Testis (tissue), 3 donors: ENCODE measurements around the gene RP9. TPM values are rescaled to one million over a fixed set of nuclear protein-coding genes. Genes with fewer than 3 reads are reported as not detected.
"Not testable (repeated sequence)": the region's sequence is repeated elsewhere in the genome, so short reads cannot be mapped to it uniquely, and the experiment has no call there.

Experiments
- DNase-seq: peaks from one replicate; pipeline ENCODE4 v3.0.0-alpha.2; 2019
- H3K27ac ChIP-seq, 2 donors: fragments of 200-600 bp; sonication (generic); one replicate each; pipeline ENCODE4 v1.5.1; 2019
- H3K27me3 ChIP-seq: fragments of 200-600 bp; sonication (generic); one replicate; pipeline ENCODE4 v1.5.1; 2019
- H3K36me3 ChIP-seq: fragments of 200-600 bp; sonication (generic); one replicate; pipeline ENCODE4 v1.5.1; 2017; ENCODE audit warnings: low read depth; ENCODE audit errors: missing control alignments
- H3K4me1 ChIP-seq: fragments of 200-600 bp; sonication (generic); one replicate; pipeline ENCODE4 v1.5.1; 2019
- H3K4me3 ChIP-seq, 2 donors: fragments of 200-600 bp; sonication (generic); one replicate each; pipeline ENCODE4 v1.5.1; 2017 to 2019
- H3K9me3 ChIP-seq: fragments of 200-600 bp; sonication (generic); one replicate; pipeline ENCODE4 v1.5.1; 2017
- POLR2A ChIP-seq: fragments of 450-650 bp; IDR thresholded peaks from one replicate; pipeline ENCODE4 v1.6.1; 2017; ENCODE audit warnings: antibody characterized with exemption, mild to moderate bottlenecking, moderate library complexity
- WGBS, 2 donors: methylation state at CpG; one replicate each; pipeline ENCODE4 v1.1.5; 2018; 5-methylcytosine and 5-hydroxymethylcytosine counted together
- intact Hi-C: fragments of 100-400 bp; cut with DNase I; formaldehyde crosslinking; loops from one replicate; pipeline ENCODE4 v1.15.1; 2023; ENCODE audit warnings: low total_unique reads
- polyA plus RNA-seq: library from polyadenylated mRNA; stranded (reverse); fragments of 350-450 nt; fragmentation: Illumina TruSeq; extraction: RNeasy Lipid Tissue Mini Kit (QIAGEN cat#74804); gene quantifications from one replicate; pipeline ENCODE4 v1.2.3, GENCODE V29; 2014; ENCODE audit warnings: low read depth, low replicate concordance; ENCODE audit not compliant: insufficient read depth
- total RNA-seq, 2 donors: library from RNA; depleted of rRNA; stranded (reverse); fragments of >200 nt; gene quantifications; one replicate each; pipeline ENCODE4 v1.2.3, GENCODE V29; 2016
- TF ChIP-seq, protein P1 (sequence below), 3 experiments: fragments of 450-650 bp in 2 of 3; fragments of 200-600 bp in 1 of 3; sonication (generic) in 1 of 3; IDR thresholded peaks; one replicate each; pipeline ENCODE4 v1.5.1; 2016 to 2019; ENCODE audit warnings: antibody characterized with exemption in 3 of 3, mild to moderate bottlenecking in 2 of 3, moderate library complexity in 1 of 3

The RP9 gene
- total and polyA plus RNA-seq, 3 donors from 2014 or later = 17.9 to 29.2 (median 28.2) TPM

DNA sequence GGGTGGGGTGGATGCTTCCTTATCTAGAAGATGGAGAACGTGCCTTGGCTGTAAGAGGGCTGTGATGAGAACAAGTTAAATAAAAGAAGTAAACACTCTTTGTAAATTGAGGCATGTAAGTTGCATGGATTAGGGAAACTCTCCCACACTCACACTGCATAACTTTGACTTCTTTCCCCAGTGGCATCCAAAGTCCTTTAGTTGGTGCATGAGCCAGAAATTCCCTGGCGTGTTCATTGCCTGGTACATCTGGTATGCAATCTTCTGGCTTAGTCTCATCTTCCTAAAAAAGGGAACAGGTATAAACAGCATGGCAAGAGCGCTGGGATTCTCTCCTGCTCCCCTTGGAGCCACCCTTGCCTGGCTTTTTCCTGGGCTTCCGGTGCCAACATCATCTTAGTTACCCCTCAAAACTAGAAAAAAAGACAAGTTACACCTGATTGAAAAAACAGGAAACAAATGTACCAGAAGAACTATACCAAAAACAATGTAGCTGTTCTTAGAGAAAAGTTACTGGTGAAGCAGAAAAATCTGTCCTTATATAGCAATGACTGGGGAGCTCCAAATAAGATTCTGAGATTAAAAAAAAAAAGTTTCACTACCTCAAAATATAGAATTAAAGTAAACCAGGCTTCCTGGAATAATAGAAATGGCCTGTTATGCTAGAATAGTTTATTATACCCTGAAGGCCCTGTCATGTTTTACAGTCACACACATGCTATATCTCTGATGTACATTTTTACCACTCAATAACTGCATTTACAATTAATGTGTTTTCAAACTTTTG, 9.9 kb downstream of the RP9 start:
- 85 to 86% methylated on average over 4 of the region's 4 CpGs for WGBS, 2 donors
- H3K36me3 ChIP-seq = no peaks in the 10 kb centered on the region
- no peak overlapping the region for H3K27ac ChIP-seq
- intact Hi-C loops = no loop called here
- H3K9me3 ChIP-seq = no peaks in the 10 kb centered on the region
- no peak for DNase-seq
- H3K27me3 ChIP-seq = no peaks in the 10 kb centered on the region
- TF ChIP-seq POLR2A = no peak
- TF ChIP-seq, protein P1, sequence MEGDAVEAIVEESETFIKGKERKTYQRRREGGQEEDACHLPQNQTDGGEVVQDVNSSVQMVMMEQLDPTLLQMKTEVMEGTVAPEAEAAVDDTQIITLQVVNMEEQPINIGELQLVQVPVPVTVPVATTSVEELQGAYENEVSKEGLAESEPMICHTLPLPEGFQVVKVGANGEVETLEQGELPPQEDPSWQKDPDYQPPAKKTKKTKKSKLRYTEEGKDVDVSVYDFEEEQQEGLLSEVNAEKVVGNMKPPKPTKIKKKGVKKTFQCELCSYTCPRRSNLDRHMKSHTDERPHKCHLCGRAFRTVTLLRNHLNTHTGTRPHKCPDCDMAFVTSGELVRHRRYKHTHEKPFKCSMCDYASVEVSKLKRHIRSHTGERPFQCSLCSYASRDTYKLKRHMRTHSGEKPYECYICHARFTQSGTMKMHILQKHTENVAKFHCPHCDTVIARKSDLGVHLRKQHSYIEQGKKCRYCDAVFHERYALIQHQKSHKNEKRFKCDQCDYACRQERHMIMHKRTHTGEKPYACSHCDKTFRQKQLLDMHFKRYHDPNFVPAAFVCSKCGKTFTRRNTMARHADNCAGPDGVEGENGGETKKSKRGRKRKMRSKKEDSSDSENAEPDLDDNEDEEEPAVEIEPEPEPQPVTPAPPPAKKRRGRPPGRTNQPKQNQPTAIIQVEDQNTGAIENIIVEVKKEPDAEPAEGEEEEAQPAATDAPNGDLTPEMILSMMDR (IDR thresholded peaks at IDR 0.05) = no peak
- H3K4me1 ChIP-seq = no peaks in the 10 kb centered on the region
- no peak overlapping the region for H3K4me3 ChIP-seq

DNA sequence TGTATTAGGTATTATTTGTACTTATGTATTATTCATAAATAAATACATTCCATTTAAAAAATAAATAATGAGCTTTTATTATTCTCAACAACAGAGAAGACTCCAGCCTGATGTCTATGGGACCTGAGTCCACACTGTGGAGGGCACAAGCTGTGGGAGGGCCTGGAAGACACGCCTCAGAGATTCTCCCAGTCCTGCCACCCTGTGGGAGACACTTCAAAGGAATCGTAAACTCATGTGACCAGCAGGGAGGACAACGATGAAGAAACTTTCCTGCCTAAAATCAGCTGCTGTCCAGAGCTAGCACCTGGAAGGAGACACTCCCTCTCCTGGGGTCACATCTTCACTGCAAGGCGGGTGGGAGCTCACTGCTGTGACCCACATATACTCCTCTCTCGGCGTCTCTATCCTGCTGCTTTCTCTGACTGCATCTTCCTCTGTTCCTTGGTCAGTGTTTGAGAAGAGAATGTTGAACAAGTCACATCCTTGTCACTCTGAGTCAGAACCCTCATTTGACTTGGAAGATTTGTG, 14.4 kb downstream of the RP9 start:
- H3K36me3 ChIP-seq, H3K9me3 ChIP-seq, H3K27ac ChIP-seq, H3K27me3 ChIP-seq, intact Hi-C loops, DNase-seq, H3K4me1 ChIP-seq, H3K4me3 ChIP-seq: not testable (repeated sequence)
- WGBS, 2 donors = 51 to 60% methylated on average over 3 of the region's 6 CpGs

DNA sequence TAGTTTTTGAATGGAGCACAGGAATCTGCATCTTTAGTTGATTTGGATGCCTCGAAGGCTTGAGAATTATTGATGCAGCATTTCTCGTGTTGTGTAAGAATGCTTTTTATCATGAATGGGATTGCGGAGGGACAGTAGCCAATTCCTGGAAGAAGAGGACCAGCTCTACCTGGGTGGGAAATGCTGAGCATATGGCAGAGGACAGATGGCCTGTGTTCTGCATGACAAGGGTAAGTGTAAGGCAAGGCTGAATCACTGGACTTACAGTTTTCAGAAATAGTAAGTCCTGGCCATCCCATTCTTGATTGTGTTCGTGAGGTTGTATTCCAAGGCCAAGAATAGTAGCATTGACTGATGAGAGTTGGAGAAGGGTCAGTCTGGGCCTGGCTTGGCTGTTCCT, 15.9 kb downstream of the RP9 start:
- Histone ChIP-seq H3K9me3 (no peaks in the 10 kb centered on the region), H3K36me3 (no peaks in the 10 kb centered on the region), H3K4me1 (no peaks in the 10 kb centered on the region), H3K27ac (no peak overlapping the region), H3K4me3 (no peak overlapping the region), H3K27me3 (no peaks in the 10 kb centered on the region)
- intact Hi-C loops = no loop called here
- DNase-seq = no peak
- TF ChIP-seq POLR2A = no peak
- TF ChIP-seq, protein P1 (IDR thresholded peaks at IDR 0.05) = no peak
- 88% methylated on average over 4 of the region's 4 CpGs for WGBS, 2 donors

DNA sequence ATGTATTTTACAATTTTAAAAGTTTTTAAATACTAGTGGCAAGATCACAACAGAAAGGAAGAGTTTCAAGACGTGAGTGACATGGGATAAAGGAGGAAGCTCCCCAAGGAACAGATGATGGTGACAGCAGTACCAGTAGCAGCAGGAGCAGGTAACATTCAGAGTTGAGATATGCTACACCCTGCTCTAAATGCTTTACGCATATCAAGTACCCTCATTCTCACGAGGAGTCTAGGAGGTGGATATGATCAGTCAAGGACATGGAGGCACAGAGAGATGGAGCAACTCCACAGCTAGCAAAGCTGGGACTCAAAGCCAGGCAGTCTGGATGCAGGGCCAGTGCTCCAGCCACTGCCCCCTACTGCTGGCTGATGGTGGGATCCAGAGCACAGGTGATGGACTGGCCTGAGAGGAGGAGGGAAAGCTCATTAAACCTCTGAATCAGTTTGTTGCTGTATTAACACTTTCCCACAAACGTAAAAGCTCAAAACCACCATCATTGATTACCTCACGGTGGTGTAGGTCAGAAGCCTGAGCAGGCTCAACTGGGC, 17.5 kb downstream of the RP9 start:
- no peaks in the 10 kb centered on the region for H3K36me3 ChIP-seq
- H3K9me3 ChIP-seq = no peaks in the 10 kb centered on the region
- H3K27me3 ChIP-seq = no peaks in the 10 kb centered on the region
- TF ChIP-seq, protein P1 (IDR thresholded peaks at IDR 0.05) = no peak
- TF ChIP-seq POLR2A = no peak
- DNase-seq = no peak
- no peak overlapping the region for H3K27ac ChIP-seq
- intact Hi-C loops = no loop called here
- no peaks in the 10 kb centered on the region for H3K4me1 ChIP-seq
- WGBS, 2 donors = 85 to 86% methylated on average over 5 of the region's 5 CpGs
- no peak overlapping the region for H3K4me3 ChIP-seq

DNA sequence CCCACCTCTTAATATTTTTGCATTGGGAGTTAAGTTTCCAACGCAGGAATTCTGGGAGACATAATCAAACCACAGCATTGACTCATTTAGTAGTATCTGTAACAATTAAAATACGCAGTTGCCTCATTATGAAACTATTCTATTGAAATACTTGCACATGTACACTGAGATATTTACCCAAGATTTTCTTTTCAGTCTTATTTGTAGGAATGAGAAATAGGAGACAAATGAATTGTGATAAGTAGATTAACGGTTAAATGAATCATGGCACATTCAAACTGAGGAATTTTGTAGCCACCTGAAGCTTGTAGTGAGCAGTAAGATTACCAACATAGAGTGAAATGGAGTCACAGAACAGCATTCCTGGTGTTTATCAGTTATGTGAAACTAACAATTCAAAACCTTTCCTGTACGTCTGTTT, 18.1 kb downstream of the RP9 start:
- TF ChIP-seq POLR2A = no peak
- TF ChIP-seq, protein P1 (IDR thresholded peaks at IDR 0.05) = no peak

More for the DNA sequence above, 18.1 kb downstream of the RP9 start:
- Histone ChIP-seq H3K27me3 (no peaks in the 10 kb centered on the region), H3K4me1 (no peaks in the 10 kb centered on the region), H3K36me3 (no peaks in the 10 kb centered on the region), H3K9me3 (no peaks in the 10 kb centered on the region), H3K27ac (no peak overlapping the region), H3K4me3 (no peak overlapping the region)
- 84 to 86% methylated on average over 4 of the region's 4 CpGs for WGBS, 2 donors
- intact Hi-C loops = no loop called here
- DNase-seq = no peak
